Spleen (tissue), 7 donors: ENCODE results near the gene AKAP12.

Source experiments
- POLR2A ChIP-seq, 3 donors: fragments of 450-650 bp; IDR thresholded peaks; one replicate each; pipeline ENCODE4 v1.5.1; 2017; ENCODE audit warnings: antibody characterized with exemption in 3 of 3, mild to moderate bottlenecking in 1 of 3
- POLR2AphosphoS5 ChIP-seq, 3 donors: sonication (generic); formaldehyde crosslinking; IDR thresholded peaks; one replicate each; pipeline ENCODE4 v1.5.1; 2017; ENCODE audit warnings: antibody characterized with exemption in 3 of 3
- TF ChIP-seq, protein P1 (sequence below), 11 experiments: fragments of 200-600 bp in 7 of 11; fragments of 450-650 bp in 4 of 11; sonication (generic) in 4 of 11; IDR thresholded peaks in 8 of 11; conservative IDR thresholded peaks in 3 of 11; 1 replicate in 7 of 11; 2 replicates in 4 of 11; pipeline versions ENCODE4 v1.4.0 to v1.8.0; 2016 to 2021; ENCODE audit warnings: antibody characterized with exemption in 11 of 11, inconsistent platforms in 4 of 11, mild to moderate bottlenecking in 1 of 11
- donor health status: DM: no; HTN: no; CAD: no; lungs with moderate emphysema.
- donor health status: DM: no; HTN: no; CAD: no.
- donor health status: DM: no; HTN: no; CAD: no.

DNA sequence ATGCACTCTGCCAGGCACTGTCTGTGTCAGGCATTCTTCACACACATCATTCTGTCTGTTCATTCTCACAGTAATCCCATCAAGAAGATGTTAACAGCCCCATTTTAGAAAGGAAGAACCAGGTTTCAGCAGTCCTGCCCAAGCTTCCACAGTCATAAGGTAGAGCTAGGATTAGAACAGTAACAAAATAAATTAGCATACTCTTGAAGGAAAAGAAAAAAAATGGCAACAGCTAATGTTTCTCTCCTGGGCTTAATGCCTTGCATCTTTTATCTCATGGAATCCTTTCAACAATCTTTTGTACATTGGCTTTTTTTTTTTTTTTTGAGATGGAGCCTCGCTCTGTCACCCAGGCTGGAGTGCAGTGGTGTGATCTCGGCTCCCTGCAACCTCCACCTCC lies 32.1 kb upstream of the AKAP12 start:
- TF ChIP-seq, protein P1, sequence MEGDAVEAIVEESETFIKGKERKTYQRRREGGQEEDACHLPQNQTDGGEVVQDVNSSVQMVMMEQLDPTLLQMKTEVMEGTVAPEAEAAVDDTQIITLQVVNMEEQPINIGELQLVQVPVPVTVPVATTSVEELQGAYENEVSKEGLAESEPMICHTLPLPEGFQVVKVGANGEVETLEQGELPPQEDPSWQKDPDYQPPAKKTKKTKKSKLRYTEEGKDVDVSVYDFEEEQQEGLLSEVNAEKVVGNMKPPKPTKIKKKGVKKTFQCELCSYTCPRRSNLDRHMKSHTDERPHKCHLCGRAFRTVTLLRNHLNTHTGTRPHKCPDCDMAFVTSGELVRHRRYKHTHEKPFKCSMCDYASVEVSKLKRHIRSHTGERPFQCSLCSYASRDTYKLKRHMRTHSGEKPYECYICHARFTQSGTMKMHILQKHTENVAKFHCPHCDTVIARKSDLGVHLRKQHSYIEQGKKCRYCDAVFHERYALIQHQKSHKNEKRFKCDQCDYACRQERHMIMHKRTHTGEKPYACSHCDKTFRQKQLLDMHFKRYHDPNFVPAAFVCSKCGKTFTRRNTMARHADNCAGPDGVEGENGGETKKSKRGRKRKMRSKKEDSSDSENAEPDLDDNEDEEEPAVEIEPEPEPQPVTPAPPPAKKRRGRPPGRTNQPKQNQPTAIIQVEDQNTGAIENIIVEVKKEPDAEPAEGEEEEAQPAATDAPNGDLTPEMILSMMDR (IDR thresholded peaks at IDR 0.05 in 8 of 11, conservative IDR thresholded peaks at IDR 0.05 in 3 of 11), result no peak
- TF ChIP-seq POLR2A (IDR thresholded peaks at IDR 0.05), result no peak
- TF ChIP-seq POLR2AphosphoS5 (IDR thresholded peaks at IDR 0.05), result no peak
